Psoas muscle (tissue), 8 donors: ENCODE measurements around the gene MYOD1. TPM values are rescaled to one million over a fixed set of nuclear protein-coding genes. Genes with fewer than 3 reads are reported as not detected.

Source experiments
- ATAC-seq, 4 donors: fragments of 200-7000 bp; cut with Tn5 transposase; one replicate each; pipeline ENCODE4 v1.9.1; 2020; ENCODE audit warnings: moderate library complexity in 3 of 4, mild to moderate bottlenecking in 2 of 4
- DNase-seq, 2 donors: peaks; one replicate each; pipeline ENCODE4 v3.0.0-alpha.2; 2020
- H3K27ac ChIP-seq: fragments of 200-600 bp; one replicate; pipeline ENCODE4 v1.8.0; 2022
- H3K27me3 ChIP-seq, 3 donors: fragments of 200-600 bp in 1 of 3; one replicate each; pipeline versions ENCODE4 v1.6.1 to v1.8.0; 2013 to 2022; ENCODE audit warnings: low read length in 2 of 3, mild to moderate bottlenecking in 2 of 3, moderate library complexity in 1 of 3; ENCODE audit not compliant: insufficient read depth in 3 of 3
- H3K36me3 ChIP-seq, 2 donors: fragments of 200-600 bp in 1 of 2; one replicate each; pipeline versions ENCODE4 v1.6.1 to v1.8.0; 2013 to 2022; ENCODE audit warnings: low read depth in 1 of 2, mild to moderate bottlenecking in 1 of 2, moderate library complexity in 1 of 2; ENCODE audit not compliant: insufficient read depth in 1 of 2
- H3K4me1 ChIP-seq: fragments of 200-600 bp; one replicate; pipeline ENCODE4 v1.8.0; 2022
- H3K4me3 ChIP-seq: fragments of 200-600 bp; one replicate; pipeline ENCODE4 v1.8.0; 2022; ENCODE audit warnings: mild to moderate bottlenecking
- H3K9me3 ChIP-seq: fragments of 200-600 bp; one replicate; pipeline ENCODE4 v1.8.0; 2022
- WGBS, 3 donors: extraction: QIAGEN DNeasy Blood & Tissue Kit; methylation state at CpG; one replicate each; pipeline versions ENCODE4 v1.1.6 to v1.1.7; 2013; 5-methylcytosine and 5-hydroxymethylcytosine counted together
- intact Hi-C, 2 donors: fragments of 100-400 bp; cut with DNase I; formaldehyde crosslinking; loops; one replicate each; pipeline versions ENCODE4 v1.11.0 to v1.14.2; 2022
- polyA plus RNA-seq, 3 donors: library from polyadenylated mRNA; stranded (reverse); fragments of 200-250 nt; gene quantifications; one replicate each; pipeline ENCODE4 v1.2.3, GENCODE V29; 2013
- total RNA-seq, 4 donors: library from RNA; stranded (reverse); fragmentation: NEBNext Ultra II Directional in 2 of 4; extraction: Animal tissue kit (Norgen Biotek cat#: 25700) in 2 of 4; gene quantifications; one replicate each; pipeline versions ENCODE4 v1.2.1 to v1.2.4, GENCODE V29; 2021 to 2023
- TF ChIP-seq, protein P1 (sequence below): fragments of 200-600 bp; IDR thresholded peaks from one replicate; pipeline ENCODE4 v1.8.0; 2022; ENCODE audit warnings: antibody characterized with exemption
- donor health status: healthy with polysubstance abuse.
- donor health status: DM: no; HTN: no; CAD: no; lungs with moderate emphysema.
- donor health status: Bipolar disorder and iron deficiency.
- donor health status: healthy.
- donor health status: DM: yes; HTN: yes; CAD: no.
- donor health status: DM: no; HTN: no; CAD: no.
- donor health status: DM: no; HTN: no; CAD: no.
- donor health status: DM: yes; HTN: yes; CAD: no.

MYOD1 gene
- total and polyA plus RNA-seq, 7 donors, result 5.0 to 95.7 (median 56.2) TPM

DNA sequence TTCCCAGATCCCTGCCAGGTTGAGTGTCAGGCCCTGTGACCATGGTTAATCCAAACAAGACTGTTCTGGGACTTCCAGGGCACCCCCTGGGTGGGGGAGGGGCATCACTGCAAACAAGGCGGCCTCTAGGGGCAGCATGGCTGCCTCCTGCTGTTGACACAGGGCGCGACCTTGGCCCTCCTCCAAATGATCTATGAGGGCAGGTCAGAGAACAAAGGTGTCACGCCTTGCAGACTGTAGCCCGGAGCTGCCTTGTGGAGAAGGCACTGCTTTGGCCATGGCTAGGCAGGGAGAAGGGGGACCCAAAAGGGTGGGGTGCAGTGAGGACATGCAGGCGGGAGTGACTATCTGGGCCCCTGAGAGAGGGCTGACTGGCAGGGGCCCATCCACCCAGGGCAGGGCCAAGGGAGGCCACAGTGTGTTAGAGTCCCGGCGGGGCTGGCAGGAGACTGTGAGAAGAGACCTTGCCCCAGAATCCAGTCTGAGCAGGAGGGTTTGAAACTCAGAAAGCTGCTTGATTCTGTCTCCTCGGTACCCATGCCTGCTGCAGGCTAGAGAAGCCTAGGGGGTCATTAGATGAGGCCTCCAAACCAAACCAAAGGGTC lies 50.8 kb downstream of the MYOD1 start:
- WGBS, 3 donors, result 68 to 78% (median 74%) methylated on average over 9 of the region's 9 CpGs
- intact Hi-C loops, result no loop called here
- Histone ChIP-seq H3K4me1 (no peaks in the 10 kb centered on the region), H3K4me3 (no peak overlapping the region), H3K9me3 (no peaks in the 10 kb centered on the region), H3K36me3 (no peaks in the 10 kb centered on the region), H3K27ac (no peak overlapping the region), H3K27me3 (peaks cover 0 to 4% (median 0%) of the 10 kb centered on the region in 3 donors)
- TF ChIP-seq, protein P1, sequence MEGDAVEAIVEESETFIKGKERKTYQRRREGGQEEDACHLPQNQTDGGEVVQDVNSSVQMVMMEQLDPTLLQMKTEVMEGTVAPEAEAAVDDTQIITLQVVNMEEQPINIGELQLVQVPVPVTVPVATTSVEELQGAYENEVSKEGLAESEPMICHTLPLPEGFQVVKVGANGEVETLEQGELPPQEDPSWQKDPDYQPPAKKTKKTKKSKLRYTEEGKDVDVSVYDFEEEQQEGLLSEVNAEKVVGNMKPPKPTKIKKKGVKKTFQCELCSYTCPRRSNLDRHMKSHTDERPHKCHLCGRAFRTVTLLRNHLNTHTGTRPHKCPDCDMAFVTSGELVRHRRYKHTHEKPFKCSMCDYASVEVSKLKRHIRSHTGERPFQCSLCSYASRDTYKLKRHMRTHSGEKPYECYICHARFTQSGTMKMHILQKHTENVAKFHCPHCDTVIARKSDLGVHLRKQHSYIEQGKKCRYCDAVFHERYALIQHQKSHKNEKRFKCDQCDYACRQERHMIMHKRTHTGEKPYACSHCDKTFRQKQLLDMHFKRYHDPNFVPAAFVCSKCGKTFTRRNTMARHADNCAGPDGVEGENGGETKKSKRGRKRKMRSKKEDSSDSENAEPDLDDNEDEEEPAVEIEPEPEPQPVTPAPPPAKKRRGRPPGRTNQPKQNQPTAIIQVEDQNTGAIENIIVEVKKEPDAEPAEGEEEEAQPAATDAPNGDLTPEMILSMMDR, result peak; percentile 9
- peak in 1 of 2 donors; percentile 55 for DNase-seq
- peak in 2 of 4 donors; percentile 48 to 51 for ATAC-seq

DNA sequence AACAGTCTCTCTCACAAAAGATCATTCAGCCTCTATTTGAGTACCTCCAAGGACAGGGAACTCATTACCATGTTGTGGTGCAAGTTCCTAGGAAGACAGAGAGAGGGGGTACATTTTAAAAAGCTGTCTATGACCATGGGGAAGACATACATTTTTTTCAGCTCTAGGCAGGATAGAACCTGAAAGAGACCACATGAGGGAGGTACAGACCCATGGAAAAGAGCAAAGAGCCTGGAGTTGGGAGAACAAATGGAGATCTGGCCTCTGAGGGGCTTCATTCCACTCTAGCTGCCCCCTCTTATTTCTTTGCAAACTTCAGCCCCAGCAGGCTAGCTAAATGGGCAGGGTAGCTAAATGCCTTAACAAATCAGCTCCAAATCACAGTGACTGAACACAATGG lies 51.5 kb downstream of the MYOD1 start:
- no peak overlapping the region for H3K27ac ChIP-seq
- no peaks in the 10 kb centered on the region for H3K4me1 ChIP-seq
- H3K36me3 ChIP-seq, result no peaks in the 10 kb centered on the region
- H3K4me3 ChIP-seq, result no peak overlapping the region
- no peaks in the 10 kb centered on the region for H3K9me3 ChIP-seq
- peak; percentile 40 to 75 (median 56) for ATAC-seq
- peaks cover 0 to 4% (median 0%) of the 10 kb centered on the region in 3 donors for H3K27me3 ChIP-seq
- DNase-seq, result no peak
- intact Hi-C loops, result no loop called here
- TF ChIP-seq, protein P1, result peak; percentile 34

DNA sequence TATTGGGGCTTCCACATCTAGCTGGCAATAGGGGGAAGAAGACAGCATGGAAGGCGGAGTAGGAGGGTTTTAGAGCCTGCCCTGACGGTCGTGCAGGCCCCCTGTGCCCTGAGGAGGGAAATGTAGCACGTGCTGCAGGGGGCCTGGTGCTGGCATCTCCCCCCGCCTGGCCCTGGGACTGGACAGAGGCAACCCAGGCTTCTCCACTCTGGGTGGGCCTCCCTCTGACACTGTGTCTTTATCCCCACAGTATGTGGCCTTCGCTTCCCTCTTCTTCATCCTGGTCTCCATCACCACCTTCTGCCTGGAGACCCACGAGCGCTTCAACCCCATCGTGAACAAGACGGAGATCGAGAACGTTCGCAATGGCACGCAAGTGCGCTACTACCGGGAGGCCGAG lies 52.0 kb downstream of the MYOD1 start:
- no peak for ATAC-seq
- intact Hi-C loops, result no loop called here
- TF ChIP-seq, protein P1, result no peak

More for the DNA sequence above, 52.0 kb downstream of the MYOD1 start:
- WGBS, 3 donors, result 94 to 97% (median 97%) methylated on average over 17 of the region's 17 CpGs
- DNase-seq, result peak in 1 of 2 donors; percentile 26
- Histone ChIP-seq H3K27ac (no peak overlapping the region), H3K27me3 (peaks cover 0 to 4% (median 0%) of the 10 kb centered on the region in 3 donors), H3K36me3 (no peaks in the 10 kb centered on the region), H3K4me1 (no peaks in the 10 kb centered on the region), H3K4me3 (no peak overlapping the region), H3K9me3 (no peaks in the 10 kb centered on the region)

Other genes starting within 250 kb of the MYOD1 start
- 1 to 10 TPM in 3 of 4 donors, under 1 TPM in 1; 0.64 to 3.5 (median 1.3) TPM for gene ABCC8, start 242.7 kb upstream of the MYOD1 start, total RNA-seq
- under 1 TPM; 0.26 to 0.75 (median 0.32) TPM for gene ABCC8, start 242.7 kb upstream of the MYOD1 start, polyA plus RNA-seq
- gene USH1C, start 175.2 kb upstream of the MYOD1 start, total RNA-seq, result not detected
- gene USH1C, start 175.2 kb upstream of the MYOD1 start, polyA plus RNA-seq, result under 1 TPM; 0.05 to 0.44 (median 0.14) TPM
- gene OTOG, start 172.3 kb upstream of the MYOD1 start, total RNA-seq, result not detected
- gene OTOG, start 172.3 kb upstream of the MYOD1 start, polyA plus RNA-seq, result not detected
- gene KCNC1, start 15.2 kb downstream of the MYOD1 start, total RNA-seq, result 1 to 10 TPM in 1 of 4 donors, under 1 TPM in 3; 0.05 to 1.1 (median 0.47) TPM
- under 1 TPM; 0.01 to 0.13 (median 0.05) TPM for gene KCNC1, start 15.2 kb downstream of the MYOD1 start, polyA plus RNA-seq